ENCODE measurements around the gene TEX14.

GRCh38 chr17:58556833-58557250 lies 135.0 kb downstream of the TEX14 start:
- TF ChIP-seq SP1 (IDR thresholded peaks at IDR 0.05) (no peak), FOXA1 (IDR thresholded peaks at IDR 0.05) (no peak), FOXM1 (IDR thresholded peaks at IDR 0.05; ENCODE audit: borderline replicate concordance) (no peak), ELF4 (IDR thresholded peaks at IDR 0.05) (no peak), BHLHE40 (IDR thresholded peaks at IDR 0.05; ENCODE audit: borderline replicate concordance) (no peak), PKNOX1 (IDR thresholded peaks at IDR 0.05) (no peak), ZNF384 (IDR thresholded peaks at IDR 0.05) (no peak), L3MBTL2 (conservative IDR thresholded peaks at IDR 0.05) (no peak), NFRKB (IDR thresholded peaks at IDR 0.05) (no peak)

All from HEK293T (cell line).